BLaER1 treated with 17β-estradiol and CSF1 and Interleukin-3, amounts not matched to agents 10 nM and 100 nM (cell line): ENCODE measurements around the gene FBXL22.

Source experiments
- H3K27ac ChIP-seq, 11 experiments: shearing (Covaris generic); formaldehyde crosslinking; 2 replicates each; pipeline ENCODE4 v1.8.1; 2022
- H3K27me3 ChIP-seq, 11 experiments: shearing (Covaris generic); formaldehyde crosslinking; 2 replicates each; pipeline ENCODE4 v1.8.1; 2022
- H3K36me3 ChIP-seq, 11 experiments: shearing (Covaris generic); formaldehyde crosslinking; 2 replicates each; pipeline ENCODE4 v1.8.1; 2022
- H3K4me1 ChIP-seq, 10 experiments: shearing (Covaris generic); formaldehyde crosslinking; 2 replicates each; pipeline ENCODE4 v1.8.1; 2022
- H3K4me2 ChIP-seq, 11 experiments: shearing (Covaris generic); formaldehyde crosslinking; 2 replicates each; pipeline ENCODE4 v1.8.1; 2022
- H3K4me3 ChIP-seq, 10 experiments: shearing (Covaris generic); formaldehyde crosslinking; 2 replicates each; pipeline ENCODE4 v1.8.1; 2022
- H3K9ac ChIP-seq, 11 experiments: shearing (Covaris generic); formaldehyde crosslinking; 2 replicates each; pipeline ENCODE4 v1.8.1; 2022
- H3K9me3 ChIP-seq, 11 experiments: shearing (Covaris generic); formaldehyde crosslinking; replicated peaks in 1 of 11; 2 replicates each; pipeline ENCODE4 v1.8.1; 2022
- H4K20me1 ChIP-seq, 11 experiments: shearing (Covaris generic); formaldehyde crosslinking; 2 replicates each; pipeline ENCODE4 v1.8.1; 2022
- Cebpa-rat ChIP-seq, 11 experiments: shearing (Covaris generic); IDR thresholded peaks; 2 replicates each; pipeline ENCODE4 v1.8.1; 2022

Gene FBXL22

GRCh38 chr15:63602595-63602994 is 5.4 kb downstream of the FBXL22 start:
- H3K9ac ChIP-seq: 0 out of 22 replicates have a peak overlapping the region, but pooled peaks of 1 of the 11 experiments have one; percentile 16
- no peaks in the 10 kb centered on the region for H3K9me3 ChIP-seq
- H4K20me1 ChIP-seq: peaks cover 0 to 47% (median 4%) of the 10 kb centered on the region in 11 experiments; a peak in 7 of 22 replicates
- H3K27me3 ChIP-seq: no peaks in the 10 kb centered on the region
- peak overlapping the region; percentile 92 to 99 (median 97) for H3K4me2 ChIP-seq
- no peak overlapping the region for H3K4me3 ChIP-seq
- peaks cover 2 to 9% (median 4%) of the 10 kb centered on the region in 11 experiments; a peak in 20 of 22 replicates for H3K36me3 ChIP-seq
- no peak for TF ChIP-seq Cebpa-rat (IDR thresholded peaks at IDR 0.05)
- H3K4me1 ChIP-seq: peaks cover 56 to 70% (median 64%) of the 10 kb centered on the region in 10 experiments
- H3K27ac ChIP-seq: no peak overlapping the region

GRCh38 chr15:63603516-63603915 is 6.3 kb downstream of the FBXL22 start:
- Histone ChIP-seq H3K4me3 (no peak overlapping the region), H3K9me3 (no peaks in the 10 kb centered on the region), H4K20me1 (peaks cover 0 to 38% (median 0%) of the 10 kb centered on the region in 11 experiments; a peak in 6 of 22 replicates), H3K27ac (no peak overlapping the region), H3K36me3 (peaks cover 11 to 18% (median 13%) of the 10 kb centered on the region in 11 experiments), H3K9ac (no peak overlapping the region), H3K27me3 (no peaks in the 10 kb centered on the region), H3K4me2 (peak overlapping the region; percentile 92 to 99 (median 97); a peak in 18 of 22 replicates), H3K4me1 (peaks cover 56 to 69% (median 64%) of the 10 kb centered on the region in 10 experiments)
- no peak for TF ChIP-seq Cebpa-rat (IDR thresholded peaks at IDR 0.05)

- no peak overlapping the region for H3K9ac ChIP-seq
- H3K9me3 ChIP-seq: no peaks in the 10 kb centered on the region
- peaks cover 18 to 26% (median 21%) of the 10 kb centered on the region in 11 experiments for H3K36me3 ChIP-seq
- H3K4me2 ChIP-seq: no peak overlapping the region
- no peaks in the 10 kb centered on the region for H3K27me3 ChIP-seq
- no peak overlapping the region for H3K4me3 ChIP-seq
- peaks cover 0 to 34% (median 0%) of the 10 kb centered on the region in 11 experiments; a peak in 6 of 22 replicates for H4K20me1 ChIP-seq
- peaks cover 49 to 62% (median 57%) of the 10 kb centered on the region in 10 experiments for H3K4me1 ChIP-seq
- TF ChIP-seq Cebpa-rat (IDR thresholded peaks at IDR 0.05): no peak
- H3K27ac ChIP-seq: no peak overlapping the region
These were observed 7.1 kb downstream of the FBXL22 start for GRCh38 chr15:63604281-63604680.

GRCh38 chr15:63605036-63605435 is 7.8 kb downstream of the FBXL22 start:
- H3K27ac ChIP-seq: peak overlapping the region in 3 of 11 experiments; percentile 56 to 68 (median 61); a peak in 2 of 22 replicates
- TF ChIP-seq Cebpa-rat (IDR thresholded peaks at IDR 0.05): no peak
- H3K36me3 ChIP-seq: peaks cover 22 to 30% (median 25%) of the 10 kb centered on the region in 11 experiments
- H3K4me3 ChIP-seq: no peak overlapping the region
- H4K20me1 ChIP-seq: peaks cover 0 to 37% (median 0%) of the 10 kb centered on the region in 11 experiments; a peak in 6 of 22 replicates
- H3K9me3 ChIP-seq: no peaks in the 10 kb centered on the region
- peak overlapping the region in 1 of 11 experiments; percentile 21; a peak in 1 of 22 replicates for H3K9ac ChIP-seq
- no peaks in the 10 kb centered on the region for H3K27me3 ChIP-seq
- peaks cover 50 to 60% (median 54%) of the 10 kb centered on the region in 10 experiments for H3K4me1 ChIP-seq
- peak overlapping the region; percentile 59 to 79 (median 71); a peak in 18 of 22 replicates for H3K4me2 ChIP-seq

DNA sequence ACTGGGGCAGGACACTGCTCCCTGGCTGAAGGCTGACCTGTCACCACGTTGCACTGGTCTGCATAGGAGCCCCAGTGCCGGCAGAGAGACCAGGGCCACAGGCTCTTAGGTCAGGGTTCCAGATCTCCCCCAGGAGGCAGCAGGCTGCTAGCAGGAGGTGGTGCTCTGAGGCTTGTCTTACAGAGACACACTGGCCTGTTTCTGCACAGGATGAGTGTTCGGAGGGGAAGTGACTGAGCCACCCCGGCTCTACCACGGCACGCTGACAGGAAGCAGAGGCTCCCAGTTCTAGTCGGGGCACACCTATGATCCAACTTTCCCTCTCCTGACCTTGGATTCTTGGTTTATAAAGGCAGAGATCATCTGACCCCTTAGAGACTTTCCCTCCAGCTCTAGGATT is 8.6 kb downstream of the FBXL22 start:
- Histone ChIP-seq H3K4me3 (no peak overlapping the region), H3K4me1 (peaks cover 54 to 62% (median 57%) of the 10 kb centered on the region in 10 experiments), H3K27ac (peak overlapping the region in 9 of 11 experiments; percentile 3 to 68 (median 44); a peak in 14 of 22 replicates), H3K9me3 (no peaks in the 10 kb centered on the region), H3K36me3 (peaks cover 22 to 30% (median 25%) of the 10 kb centered on the region in 11 experiments), H3K9ac (peak overlapping the region in 10 of 11 experiments; percentile 0 to 59 (median 22); a peak in 9 of 22 replicates), H3K27me3 (no peaks in the 10 kb centered on the region), H4K20me1 (peaks cover 0 to 42% (median 0%) of the 10 kb centered on the region in 11 experiments; a peak in 7 of 22 replicates), H3K4me2 (peak overlapping the region; percentile 59 to 79 (median 71))
- TF ChIP-seq Cebpa-rat (IDR thresholded peaks at IDR 0.05): no peak

DNA sequence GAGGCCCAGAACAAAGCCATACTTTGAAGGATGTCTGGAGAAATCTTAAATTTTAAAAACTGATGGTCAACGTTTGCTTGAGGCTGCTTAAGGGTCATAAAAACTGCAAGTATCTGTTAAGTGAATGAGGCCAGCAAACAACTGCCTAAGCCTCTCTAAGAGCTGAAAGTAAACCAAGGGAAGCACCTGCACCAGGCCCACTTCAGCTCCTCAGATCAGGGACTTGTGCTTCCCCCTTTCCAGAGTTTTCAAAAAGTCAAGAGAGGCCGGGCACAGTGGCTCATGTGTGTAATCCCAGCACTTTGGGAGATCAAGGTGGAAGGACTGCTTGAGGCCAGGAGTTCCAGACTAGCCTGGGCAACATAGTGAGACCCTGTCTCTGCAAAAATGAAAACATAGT is 9.1 kb downstream of the FBXL22 start:
- no peak for TF ChIP-seq Cebpa-rat (IDR thresholded peaks at IDR 0.05)
- no peaks in the 10 kb centered on the region for H3K27me3 ChIP-seq
- peak overlapping the region; percentile 59 to 79 (median 71) for H3K4me2 ChIP-seq

DNA sequence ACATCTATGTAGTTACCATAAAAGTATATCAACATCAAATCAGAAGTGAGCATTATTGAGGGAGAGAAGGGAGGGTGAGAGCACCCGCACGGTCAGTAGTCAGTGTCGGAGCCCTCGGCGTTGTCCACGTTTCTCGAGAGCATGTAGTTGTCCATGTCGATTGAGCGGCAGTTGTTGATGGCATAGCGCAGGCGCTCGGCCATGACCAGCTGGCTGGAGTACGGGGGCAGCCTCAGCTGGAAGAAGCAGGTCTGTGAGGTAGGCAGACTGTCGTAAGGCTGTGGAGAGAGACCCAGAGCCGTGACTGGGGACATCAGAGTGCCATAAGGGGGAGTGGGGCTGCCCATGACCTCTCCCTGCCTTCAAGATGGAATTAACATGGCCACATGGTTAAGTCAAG is 11.8 kb downstream of the FBXL22 start:
- peak overlapping the region in 2 of 11 experiments; percentile 4 to 73; a peak in 4 of 22 replicates for H3K27ac ChIP-seq
- no peak for TF ChIP-seq Cebpa-rat (IDR thresholded peaks at IDR 0.05)

More for the DNA sequence above, 9.1 kb downstream of the FBXL22 start:
- Histone ChIP-seq H3K4me3 (no peak overlapping the region), H3K27ac (peak overlapping the region in 9 of 11 experiments; percentile 3 to 68 (median 44); a peak in 14 of 22 replicates), H4K20me1 (peaks cover 0 to 47% (median 0%) of the 10 kb centered on the region in 11 experiments; a peak in 8 of 22 replicates), H3K9me3 (no peaks in the 10 kb centered on the region), H3K4me1 (peaks cover 58 to 66% (median 62%) of the 10 kb centered on the region in 10 experiments), H3K36me3 (peaks cover 23 to 33% (median 26%) of the 10 kb centered on the region in 11 experiments), H3K9ac (peak overlapping the region in 10 of 11 experiments; percentile 0 to 59 (median 22); a peak in 10 of 22 replicates)

GRCh38 chr15:63609448-63609847 is 12.3 kb downstream of the FBXL22 start:
- Histone ChIP-seq H3K36me3 (peaks cover 49 to 61% (median 55%) of the 10 kb centered on the region in 11 experiments), H4K20me1 (peaks cover 0 to 37% (median 0%) of the 10 kb centered on the region in 11 experiments; a peak in 8 of 22 replicates), H3K4me2 (peak overlapping the region in 1 of 11 experiments; percentile 52; a peak in 1 of 22 replicates), H3K27me3 (no peaks in the 10 kb centered on the region), H3K9ac (peak overlapping the region in 2 of 11 experiments; percentile 58 to 62; a peak in 4 of 22 replicates), H3K9me3 (no peaks in the 10 kb centered on the region), H3K4me3 (no peak overlapping the region), H3K4me1 (peaks cover 35 to 45% (median 40%) of the 10 kb centered on the region in 10 experiments), H3K27ac (peak overlapping the region in 2 of 11 experiments; percentile 4 to 73; a peak in 5 of 22 replicates)
- TF ChIP-seq Cebpa-rat (IDR thresholded peaks at IDR 0.05): no peak

More for the DNA sequence above, 11.8 kb downstream of the FBXL22 start:
- peaks cover 45 to 57% (median 50%) of the 10 kb centered on the region in 11 experiments for H3K36me3 ChIP-seq
- H3K4me3 ChIP-seq: no peak overlapping the region
- no peak overlapping the region for H3K4me2 ChIP-seq
- no peaks in the 10 kb centered on the region for H3K9me3 ChIP-seq
- peaks cover 35 to 45% (median 40%) of the 10 kb centered on the region in 10 experiments for H3K4me1 ChIP-seq
- no peaks in the 10 kb centered on the region for H3K27me3 ChIP-seq
- peaks cover 0 to 41% (median 0%) of the 10 kb centered on the region in 11 experiments; a peak in 8 of 22 replicates for H4K20me1 ChIP-seq
- no peak overlapping the region for H3K9ac ChIP-seq

GRCh38 chr15:63610209-63610841 is 13.1 kb downstream of the FBXL22 start:
- H3K36me3 ChIP-seq: peaks cover 58 to 70% (median 63%) of the 10 kb centered on the region in 11 experiments
- H3K27me3 ChIP-seq: no peaks in the 10 kb centered on the region
- H4K20me1 ChIP-seq: peaks cover 0 to 34% (median 0%) of the 10 kb centered on the region in 11 experiments; a peak in 8 of 22 replicates
- peak overlapping the region; percentile 42 to 75 (median 60) for H3K4me2 ChIP-seq
- H3K4me3 ChIP-seq: no peak overlapping the region
- no peaks in the 10 kb centered on the region for H3K9me3 ChIP-seq
- no peak for TF ChIP-seq Cebpa-rat (IDR thresholded peaks at IDR 0.05)
- peak overlapping the region; percentile 18 to 62 (median 39); a peak in 20 of 22 replicates for H3K9ac ChIP-seq
- peaks cover 32 to 43% (median 36%) of the 10 kb centered on the region in 10 experiments for H3K4me1 ChIP-seq
- peak overlapping the region; percentile 26 to 73 (median 59) for H3K27ac ChIP-seq
